GM18907 (cell line): Measurements from ENCODE around the gene MAEA.

Experiments used
- ATAC-seq: cut with Tn5 transposase; IDR thresholded peaks from one replicate; pipeline ENCODE4 v1.9.1; 2021; ENCODE audit warnings: mild to moderate bottlenecking, moderate library complexity; ENCODE audit not compliant: unreplicated experiment

The MAEA gene

GRCh38 chr4:1349359-1350168 lies 59.9 kb downstream of the MAEA start:
- no peak for ATAC-seq

- ATAC-seq, result no peak
These were observed 60.5 kb downstream of the MAEA start for GRCh38 chr4:1350169-1350520.

- no peak for ATAC-seq
These were observed 62.3 kb downstream of the MAEA start for GRCh38 chr4:1351854-1352566.

- no peak for ATAC-seq
These were observed 62.8 kb downstream of the MAEA start for GRCh38 chr4:1352567-1352900.

- no peak for ATAC-seq
These were observed 63.7 kb downstream of the MAEA start for GRCh38 chr4:1353186-1354055.

- no peak for ATAC-seq
These were observed 64.7 kb downstream of the MAEA start for GRCh38 chr4:1354136-1354982.

GRCh38 chr4:1354983-1355275 lies 65.2 kb downstream of the MAEA start:
- no peak for ATAC-seq

GRCh38 chr4:1355378-1355777 lies 65.7 kb downstream of the MAEA start:
- ATAC-seq, result no peak

GRCh38 chr4:1356181-1356998 lies 66.7 kb downstream of the MAEA start:
- ATAC-seq, result no peak

- no peak for ATAC-seq
These were observed 67.9 kb downstream of the MAEA start for GRCh38 chr4:1357356-1358248.

- no peak for ATAC-seq
These were observed 68.9 kb downstream of the MAEA start for GRCh38 chr4:1358421-1359143.

- ATAC-seq, result no peak
These were observed 69.4 kb downstream of the MAEA start for GRCh38 chr4:1359144-1359501.

- ATAC-seq, result no peak
These were observed 70.3 kb downstream of the MAEA start for GRCh38 chr4:1359976-1360375.

GRCh38 chr4:1360423-1361283 lies 71.0 kb downstream of the MAEA start:
- no peak for ATAC-seq

GRCh38 chr4:1361431-1361830 lies 71.7 kb downstream of the MAEA start:
- ATAC-seq, result no peak

GRCh38 chr4:1362046-1362445 lies 72.4 kb downstream of the MAEA start:
- no peak for ATAC-seq

GRCh38 chr4:1362521-1362920 lies 72.8 kb downstream of the MAEA start:
- ATAC-seq, result no peak

GRCh38 chr4:1363513-1363912 lies 73.8 kb downstream of the MAEA start:
- no peak for ATAC-seq
